HepG2 (cell line): ENCODE data around the gene ARHGEF16. TPM values are rescaled to one million over a fixed set of nuclear protein-coding genes. Genes with fewer than 3 reads are reported as not detected.

ENCODE experiments used
- GATAD1 ChIP-seq: IDR thresholded peaks from 2 replicates; pipeline ENCODE4 v1.6.1; 2016; ENCODE audit warnings: missing genetic modification reagents, missing compliant biosample characterization
- JDP2 ChIP-seq: sonication (generic); formaldehyde crosslinking; IDR thresholded peaks from 2 replicates; pipeline ENCODE4 v1.8.1; 2022; ENCODE audit warnings: missing genetic modification reagents, borderline replicate concordance
- MAZ ChIP-seq, 2 experiments: sonication (generic) in 1 of 2; formaldehyde crosslinking in 1 of 2; IDR thresholded peaks; 2 replicates each; pipeline versions ENCODE4 v1.5.0 to v1.6.1; 2012 to 2020; ENCODE audit warnings: low read depth in 2 of 2, mild to moderate bottlenecking in 2 of 2, borderline replicate concordance in 1 of 2, improper control_type of control experiment in 1 of 2, low read length in 1 of 2, missing genetic modification reagents in 1 of 2, moderate library complexity in 1 of 2
- NCOR1 ChIP-seq: fragments of 200-600 bp; sonication (generic); IDR thresholded peaks from 2 replicates; pipeline ENCODE4 v1.7.0; 2017; ENCODE audit warnings: antibody characterized with exemption, low read length, borderline replicate concordance
- SNAI1 ChIP-seq: sonication (generic); formaldehyde crosslinking; IDR thresholded peaks from 2 replicates; pipeline ENCODE4 v1.5.0; 2020; ENCODE audit warnings: mild to moderate bottlenecking, missing genetic modification reagents, borderline replicate concordance
- ZMYM2 ChIP-seq: sonication (generic); formaldehyde crosslinking; IDR thresholded peaks from 2 replicates; pipeline ENCODE4 v1.8.0; 2022; ENCODE audit warnings: mild to moderate bottlenecking, missing genetic modification reagents
- ZNF564 ChIP-seq: sonication (generic); formaldehyde crosslinking; IDR thresholded peaks from 2 replicates; pipeline ENCODE4 v1.8.1; 2023; ENCODE audit warnings: mild to moderate bottlenecking, missing genetic modification reagents
- ZNF589 ChIP-seq: sonication (generic); formaldehyde crosslinking; conservative IDR thresholded peaks from 2 replicates; pipeline ENCODE4 v1.8.0; 2022; ENCODE audit warnings: mild to moderate bottlenecking, moderate library complexity, missing genetic modification reagents
- ZNF615 ChIP-seq: sonication (generic); formaldehyde crosslinking; IDR thresholded peaks from 2 replicates; pipeline ENCODE4 v1.5.0; 2020; ENCODE audit warnings: mild to moderate bottlenecking, missing genetic modification reagents, borderline replicate concordance
- ZNF619 ChIP-seq: sonication (generic); formaldehyde crosslinking; IDR thresholded peaks from 2 replicates; pipeline ENCODE4 v1.4.0; 2020; ENCODE audit warnings: mild to moderate bottlenecking, missing genetic modification reagents
- ZNF660 ChIP-seq: sonication (generic); formaldehyde crosslinking; IDR thresholded peaks from 2 replicates; pipeline ENCODE4 v1.5.1; 2020; ENCODE audit warnings: mild to moderate bottlenecking, low read depth, missing genetic modification reagents, borderline replicate concordance
- ZNF7 ChIP-seq: IDR thresholded peaks from 2 replicates; pipeline ENCODE4 v1.6.1; 2016; ENCODE audit warnings: missing biosample characterization, missing genetic modification reagents
- ZNF776 ChIP-seq: sonication (generic); formaldehyde crosslinking; IDR thresholded peaks from 2 replicates; pipeline ENCODE4 v1.4.0; 2020; ENCODE audit warnings: mild to moderate bottlenecking, missing genetic modification reagents
- ZNF891 ChIP-seq: sonication (generic); formaldehyde crosslinking; IDR thresholded peaks from 2 replicates; pipeline ENCODE4 v1.5.0; 2020; ENCODE audit warnings: mild to moderate bottlenecking, missing genetic modification reagents
- polyA plus RNA-seq, 8 experiments: library from polyadenylated mRNA; depleted of rRNA in 3 of 8; stranded (reverse) in 7 of 8; unstranded in 1 of 8; fragments of >200 nt; fragmentation: Illumina TruSeq in 4 of 8; extraction: Trizol in 4 of 8; gene quantifications; 2 replicates each; pipeline versions ENCODE4 v1.2.1 to v1.2.3, GENCODE V29; 2011 to 2016; ENCODE audit warnings: low read depth in 4 of 8, missing spikeins in 1 of 8, mixed read lengths in 1 of 8; ENCODE audit not compliant: insufficient read depth in 1 of 8
- total RNA-seq, 5 experiments: library from RNA; depleted of rRNA; stranded (reverse); fragments of >200 nt; fragmentation: Illumina TruSeq; extraction: Trizol; gene quantifications; 2 replicates each; pipeline ENCODE4 v1.2.3, GENCODE V29; 2016; ENCODE audit warnings: low read depth in 1 of 5
- TF ChIP-seq, protein P1 (sequence below): sonication (generic); formaldehyde crosslinking; conservative IDR thresholded peaks from 2 replicates; pipeline ENCODE4 v1.4.0; 2020; ENCODE audit warnings: missing genetic modification reagents
- TF ChIP-seq, protein P2 (sequence below): fragments of 450-650 bp; IDR thresholded peaks from 2 replicates; pipeline ENCODE4 v1.6.1; 2016
- TF ChIP-seq, protein P3 (sequence below): IDR thresholded peaks from 2 replicates; pipeline ENCODE4 v1.6.1; 2016; ENCODE audit warnings: missing genetic modification reagents, missing compliant biosample characterization
- TF ChIP-seq, protein P4 (sequence below): sonication (generic); formaldehyde crosslinking; IDR thresholded peaks from 2 replicates; pipeline ENCODE4 v1.4.0; 2020; ENCODE audit warnings: missing genetic modification reagents
- TF ChIP-seq, protein P5 (sequence below): sonication (generic); formaldehyde crosslinking; IDR thresholded peaks from 2 replicates; pipeline ENCODE4 v1.8.1; 2023; ENCODE audit warnings: mild to moderate bottlenecking, missing genetic modification reagents, borderline replicate concordance
- TF ChIP-seq, protein P6 (sequence below): sonication (generic); formaldehyde crosslinking; IDR thresholded peaks from 2 replicates; pipeline ENCODE4 v1.4.0; 2020; ENCODE audit warnings: missing genetic modification reagents, low read depth, mild to moderate bottlenecking, borderline replicate concordance

Gene ARHGEF16
- total and polyA plus RNA-seq, 2 of the 13 experiments (the other 11 are each of a cell fraction or from before 2014, with no cell fraction given) = 20.3 to 39.9 TPM

DNA sequence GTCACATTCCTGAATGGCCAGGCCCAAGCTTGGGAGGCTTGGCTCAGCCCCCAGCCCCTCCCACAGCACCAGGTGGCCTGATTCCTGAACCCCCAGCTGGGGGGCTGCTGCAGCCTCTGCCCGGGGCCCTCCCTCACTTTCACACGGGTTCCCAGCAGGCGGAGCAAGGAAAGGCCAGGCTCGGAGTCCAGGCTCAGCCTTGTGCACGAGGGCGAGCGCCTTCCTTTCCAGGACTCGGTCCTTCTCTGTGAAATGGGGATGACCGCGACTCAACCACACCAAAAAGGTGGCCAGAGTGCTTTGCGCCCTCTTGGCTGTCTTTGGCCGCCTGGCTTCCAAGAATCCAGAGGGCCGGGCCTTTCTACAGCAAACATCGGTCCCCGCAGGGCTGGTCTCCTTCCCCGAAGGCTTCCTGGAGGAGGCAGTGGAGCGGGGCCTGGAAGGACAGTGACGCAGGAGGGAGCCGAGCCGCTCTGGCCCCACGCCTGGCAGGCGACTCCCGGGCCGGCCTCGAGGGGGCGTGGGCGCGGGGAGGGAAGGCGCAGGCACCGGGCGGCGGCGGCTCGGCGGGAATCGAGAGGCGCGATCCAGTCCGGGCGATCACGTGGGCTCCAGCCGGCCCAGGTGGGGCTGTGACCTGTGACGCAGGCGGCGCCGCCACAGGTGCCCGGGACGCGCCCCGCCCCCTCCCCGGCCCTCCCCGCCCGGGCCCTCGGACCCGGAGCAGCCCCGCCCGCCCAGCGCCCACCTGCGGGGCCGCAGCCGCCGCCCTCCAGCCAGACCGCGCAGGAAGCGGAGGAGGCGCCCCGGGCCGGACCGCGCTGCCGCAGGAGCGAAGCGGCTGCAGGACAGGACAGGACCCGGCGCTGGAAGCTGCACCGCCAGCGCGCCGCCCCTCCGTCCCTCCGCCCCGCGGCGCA, at the start of gene ARHGEF16 (continued):
- TF ChIP-seq, protein P1, sequence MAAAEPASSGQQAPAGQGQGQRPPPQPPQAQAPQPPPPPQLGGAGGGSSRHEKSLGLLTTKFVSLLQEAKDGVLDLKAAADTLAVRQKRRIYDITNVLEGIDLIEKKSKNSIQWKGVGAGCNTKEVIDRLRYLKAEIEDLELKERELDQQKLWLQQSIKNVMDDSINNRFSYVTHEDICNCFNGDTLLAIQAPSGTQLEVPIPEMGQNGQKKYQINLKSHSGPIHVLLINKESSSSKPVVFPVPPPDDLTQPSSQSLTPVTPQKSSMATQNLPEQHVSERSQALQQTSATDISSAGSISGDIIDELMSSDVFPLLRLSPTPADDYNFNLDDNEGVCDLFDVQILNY (CRISPR knock-in tag) = peak; percentile 63; the same call in 1 of the 2 replicates
- no peak for TF ChIP-seq ZNF564 (CRISPR knock-in tag)
- TF ChIP-seq ZNF7 = no peak
- no peak for TF ChIP-seq ZNF776 (CRISPR knock-in tag)
- TF ChIP-seq, protein P2, sequence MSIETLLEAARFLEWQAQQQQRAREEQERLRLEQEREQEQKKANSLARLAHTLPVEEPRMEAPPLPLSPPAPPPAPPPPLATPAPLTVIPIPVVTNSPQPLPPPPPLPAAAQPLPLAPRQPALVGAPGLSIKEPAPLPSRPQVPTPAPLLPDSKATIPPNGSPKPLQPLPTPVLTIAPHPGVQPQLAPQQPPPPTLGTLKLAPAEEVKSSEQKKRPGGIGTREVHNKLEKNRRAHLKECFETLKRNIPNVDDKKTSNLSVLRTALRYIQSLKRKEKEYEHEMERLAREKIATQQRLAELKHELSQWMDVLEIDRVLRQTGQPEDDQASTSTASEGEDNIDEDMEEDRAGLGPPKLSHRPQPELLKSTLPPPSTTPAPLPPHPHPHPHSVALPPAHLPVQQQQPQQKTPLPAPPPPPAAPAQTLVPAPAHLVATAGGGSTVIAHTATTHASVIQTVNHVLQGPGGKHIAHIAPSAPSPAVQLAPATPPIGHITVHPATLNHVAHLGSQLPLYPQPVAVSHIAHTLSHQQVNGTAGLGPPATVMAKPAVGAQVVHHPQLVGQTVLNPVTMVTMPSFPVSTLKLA = no peak
- TF ChIP-seq, protein P3, sequence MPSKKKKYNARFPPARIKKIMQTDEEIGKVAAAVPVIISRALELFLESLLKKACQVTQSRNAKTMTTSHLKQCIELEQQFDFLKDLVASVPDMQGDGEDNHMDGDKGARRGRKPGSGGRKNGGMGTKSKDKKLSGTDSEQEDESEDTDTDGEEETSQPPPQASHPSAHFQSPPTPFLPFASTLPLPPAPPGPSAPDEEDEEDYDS (CRISPR knock-in tag) = no peak; the same call in 1 of the 2 replicates
- peak; percentile 47; the same call in 1 of the 2 replicates for TF ChIP-seq ZNF891 (CRISPR knock-in tag)
- no peak for TF ChIP-seq GATAD1 (CRISPR knock-in tag)
- TF ChIP-seq ZMYM2 (CRISPR knock-in tag) = no peak
- TF ChIP-seq, protein P4, sequence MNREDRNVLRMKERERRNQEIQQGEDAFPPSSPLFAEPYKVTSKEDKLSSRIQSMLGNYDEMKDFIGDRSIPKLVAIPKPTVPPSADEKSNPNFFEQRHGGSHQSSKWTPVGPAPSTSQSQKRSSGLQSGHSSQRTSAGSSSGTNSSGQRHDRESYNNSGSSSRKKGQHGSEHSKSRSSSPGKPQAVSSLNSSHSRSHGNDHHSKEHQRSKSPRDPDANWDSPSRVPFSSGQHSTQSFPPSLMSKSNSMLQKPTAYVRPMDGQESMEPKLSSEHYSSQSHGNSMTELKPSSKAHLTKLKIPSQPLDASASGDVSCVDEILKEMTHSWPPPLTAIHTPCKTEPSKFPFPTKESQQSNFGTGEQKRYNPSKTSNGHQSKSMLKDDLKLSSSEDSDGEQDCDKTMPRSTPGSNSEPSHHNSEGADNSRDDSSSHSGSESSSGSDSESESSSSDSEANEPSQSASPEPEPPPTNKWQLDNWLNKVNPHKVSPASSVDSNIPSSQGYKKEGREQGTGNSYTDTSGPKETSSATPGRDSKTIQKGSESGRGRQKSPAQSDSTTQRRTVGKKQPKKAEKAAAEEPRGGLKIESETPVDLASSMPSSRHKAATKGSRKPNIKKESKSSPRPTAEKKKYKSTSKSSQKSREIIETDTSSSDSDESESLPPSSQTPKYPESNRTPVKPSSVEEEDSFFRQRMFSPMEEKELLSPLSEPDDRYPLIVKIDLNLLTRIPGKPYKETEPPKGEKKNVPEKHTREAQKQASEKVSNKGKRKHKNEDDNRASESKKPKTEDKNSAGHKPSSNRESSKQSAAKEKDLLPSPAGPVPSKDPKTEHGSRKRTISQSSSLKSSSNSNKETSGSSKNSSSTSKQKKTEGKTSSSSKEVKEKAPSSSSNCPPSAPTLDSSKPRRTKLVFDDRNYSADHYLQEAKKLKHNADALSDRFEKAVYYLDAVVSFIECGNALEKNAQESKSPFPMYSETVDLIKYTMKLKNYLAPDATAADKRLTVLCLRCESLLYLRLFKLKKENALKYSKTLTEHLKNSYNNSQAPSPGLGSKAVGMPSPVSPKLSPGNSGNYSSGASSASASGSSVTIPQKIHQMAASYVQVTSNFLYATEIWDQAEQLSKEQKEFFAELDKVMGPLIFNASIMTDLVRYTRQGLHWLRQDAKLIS (CRISPR knock-in tag) = no peak
- no peak for TF ChIP-seq ZNF589 (CRISPR knock-in tag)
- no peak for TF ChIP-seq ZNF615 (CRISPR knock-in tag)
- no peak for TF ChIP-seq NCOR1
- TF ChIP-seq ZNF660 (CRISPR knock-in tag) = no peak
- no peak for TF ChIP-seq ZNF619 (CRISPR knock-in tag)
- TF ChIP-seq, protein P5, sequence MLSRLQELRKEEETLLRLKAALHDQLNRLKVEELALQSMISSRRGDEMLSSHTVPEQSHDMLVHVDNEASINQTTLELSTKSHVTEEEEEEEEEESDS = peak; percentile 47; the same call in 1 of the 2 replicates
- peak; percentile 63 for TF ChIP-seq MAZ (IDR thresholded peaks at IDR 0.05; ENCODE audit: borderline replicate concordance, low read depth, low read length)
- TF ChIP-seq MAZ (CRISPR knock-in tag; IDR thresholded peaks at IDR 0.05; ENCODE audit: low read depth) = peak; percentile 63; the same call in 1 of the 2 replicates
- peak; percentile 33; the same call in 1 of the 2 replicates for TF ChIP-seq JDP2
- TF ChIP-seq SNAI1 (CRISPR knock-in tag) = no peak
- TF ChIP-seq, protein P6, sequence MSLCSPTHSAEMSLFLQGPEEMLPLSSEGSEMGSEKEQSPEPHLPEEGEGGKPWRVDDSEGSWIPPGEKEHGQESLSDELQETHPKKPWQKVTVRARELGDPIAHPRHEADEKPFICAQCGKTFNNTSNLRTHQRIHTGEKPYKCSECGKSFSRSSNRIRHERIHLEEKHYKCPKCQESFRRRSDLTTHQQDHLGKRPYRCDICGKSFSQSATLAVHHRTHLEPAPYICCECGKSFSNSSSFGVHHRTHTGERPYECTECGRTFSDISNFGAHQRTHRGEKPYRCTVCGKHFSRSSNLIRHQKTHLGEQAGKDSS (CRISPR knock-in tag) = no peak; the same call in 1 of the 2 replicates
